Smooth muscle cell of bladder (primary cell): ENCODE results near the gene AQP5. TPM values are rescaled to one million over a fixed set of nuclear protein-coding genes. Genes with fewer than 3 reads are reported as not detected.

Source experiments
- total RNA-seq: library from RNA; depleted of rRNA; stranded (reverse); fragments of >200 nt; gene quantifications from 2 replicates; pipeline ENCODE4 v1.2.3, GENCODE V29; 2014

AQP5 gene
- 0.09 TPM in 1 of 2 replicates, not detected in the other for total RNA-seq

GRCh38 chr12:49961111-49961922 is at the start of gene AQP5:
Gene AQP5, plus strand, starts transcription at chr12:49961872. Its CDS starts 146 bp downstream, at chr12:49962018.

GRCh38 chr12:49950273-49951251 is 11.1 kb upstream of the AQP5 start, which contains the start of gene AQP2:
Gene AQP2, plus strand, starts transcription at chr12:49950737. Its CDS starts 94 bp downstream, at chr12:49950831.

GRCh38 chr12:49972641-49973360 is 11.1 kb downstream of the AQP5 start, which contains the start of gene AQP6:
Gene AQP6, plus strand, starts transcription at chr12:49972947. Its CDS starts 227 bp downstream, at chr12:49973174.

Other genes with a start within 250 kb of the AQP5 start
- gene TMBIM6, start 220.3 kb upstream of the AQP5 start, total RNA-seq, result 372 and 422 TPM in 2 replicates
- 14.6 and 16.1 TPM in 2 replicates for gene NCKAP5L, start 133.5 kb upstream of the AQP5 start, total RNA-seq
- 3.8 and 3.9 TPM in 2 replicates for gene BCDIN3D, start 118.8 kb upstream of the AQP5 start, total RNA-seq
- 5.4 and 5.5 TPM in 2 replicates for gene FAIM2, start 58.0 kb upstream of the AQP5 start, total RNA-seq
- gene AQP2, start 11.1 kb upstream of the AQP5 start, total RNA-seq, result not detected in 2 replicates
- under 0.01 TPM in 1 of 2 replicates, not detected in the other for gene AQP6, start 11.1 kb downstream of the AQP5 start, total RNA-seq
- gene RACGAP1, start 63.6 kb downstream of the AQP5 start, total RNA-seq, result 15.2 and 17.2 TPM in 2 replicates
- 2.1 and 4.6 TPM in 2 replicates for gene ASIC1, start 95.7 kb downstream of the AQP5 start, total RNA-seq
- gene SMARCD1, start 123.5 kb downstream of the AQP5 start, total RNA-seq, result 15.7 and 16.8 TPM in 2 replicates
- not detected in 2 replicates for gene GPD1, start 142.1 kb downstream of the AQP5 start, total RNA-seq
- 43.2 and 62.7 TPM in 2 replicates for gene COX14, start 150.4 kb downstream of the AQP5 start, total RNA-seq
- gene CERS5, start 205.5 kb downstream of the AQP5 start, total RNA-seq, result 30.6 and 40.0 TPM in 2 replicates